Left lung (tissue), 10 donors: ENCODE data around the gene ZMYND8. TPM values are rescaled to one million over a fixed set of nuclear protein-coding genes. Genes with fewer than 3 reads are reported as not detected.
"Not testable (repeated sequence)": the region's sequence is repeated elsewhere in the genome, so short reads cannot be mapped to it uniquely, and the experiment has no call there.

Experiments used
- ATAC-seq: fragments of 200-7000 bp; cut with Tn5 transposase; one replicate; pipeline ENCODE4 v1.9.1; 2020; ENCODE audit warnings: moderate library complexity
- DNase-seq, 4 donors: peaks; one replicate each; pipeline ENCODE4 v3.0.0-alpha.2; 2013 to 2020
- H3K27ac ChIP-seq, 2 donors: fragments of 200-600 bp; sonication (generic) in 1 of 2; one replicate each; pipeline versions ENCODE4 v1.5.0 to v1.8.0; 2020 to 2021
- H3K27me3 ChIP-seq, 2 donors: fragments of 200-600 bp; sonication (generic) in 1 of 2; one replicate each; pipeline versions ENCODE4 v1.5.0 to v1.8.0; 2020 to 2021
- H3K36me3 ChIP-seq, 2 donors: fragments of 200-600 bp; sonication (generic) in 1 of 2; one replicate each; pipeline versions ENCODE4 v1.5.0 to v1.8.0; 2020 to 2021
- H3K4me1 ChIP-seq, 2 donors: fragments of 200-600 bp; one replicate each; pipeline ENCODE4 v1.8.0; 2021
- H3K4me3 ChIP-seq, 2 donors: fragments of 200-600 bp; sonication (generic) in 1 of 2; one replicate each; pipeline versions ENCODE4 v1.5.0 to v1.8.0; 2020 to 2021; ENCODE audit warnings: mild to moderate bottlenecking in 1 of 2
- H3K9me3 ChIP-seq, 2 donors: fragments of 200-600 bp; sonication (generic) in 1 of 2; one replicate each; pipeline versions ENCODE4 v1.5.0 to v1.8.0; 2020 to 2021
- CTCF ChIP-seq, 2 donors: fragments of 200-600 bp; sonication (generic) in 1 of 2; IDR thresholded peaks; one replicate each; pipeline versions ENCODE4 v1.5.0 to v1.8.0; 2021; ENCODE audit warnings: antibody characterized with exemption in 2 of 2
- intact Hi-C, 2 donors: fragments of 100-400 bp; cut with DNase I; formaldehyde crosslinking; loops; one replicate each; pipeline versions ENCODE4 v1.11.2 to v1.14.2; 2022
- polyA plus RNA-seq, 6 donors: library from polyadenylated mRNA; unstranded; fragments of 120-200 nt; gene quantifications; one replicate each; pipeline ENCODE4 v1.2.1, GENCODE V29; 2013; ENCODE audit not compliant: insufficient read length in 6 of 6
- total RNA-seq, 2 donors: library from RNA; stranded (reverse); fragmentation: NEBNext Ultra II Directional; extraction: Animal tissue kit (Norgen Biotek cat#: 25700); gene quantifications; one replicate each; pipeline ENCODE4 v1.2.1, GENCODE V29; 2021
- donor health status: DM: no; HTN: yes; CAD: no.
- donor health status: DM: no; HTN: no; CAD: no.

ZMYND8 gene
- total and polyA plus RNA-seq, 8 donors: 38.9 to 50.8 (median 42.4) TPM

- intact Hi-C loops: no loop called here
- no peak overlapping the region for H3K27ac ChIP-seq
- peaks cover 0 to 6% of the 10 kb centered on the region in 2 donors for H3K27me3 ChIP-seq
- H3K4me1 ChIP-seq: no peaks in the 10 kb centered on the region
- ATAC-seq (peak; percentile 84), DNase-seq (peak in 1 of 4 donors; percentile 41)
- no peak overlapping the region for H3K4me3 ChIP-seq
- no peaks in the 10 kb centered on the region for H3K9me3 ChIP-seq
- TF ChIP-seq CTCF (IDR thresholded peaks at IDR 0.05): no peak
- no peaks in the 10 kb centered on the region for H3K36me3 ChIP-seq
These were observed 175.2 kb downstream of the ZMYND8 start for GRCh38 chr20:47181056-47181862.

- no peak overlapping the region for H3K4me3 ChIP-seq
- TF ChIP-seq CTCF (IDR thresholded peaks at IDR 0.05): no peak
- peaks cover 0 to 6% of the 10 kb centered on the region in 2 donors for H3K27me3 ChIP-seq
- no peaks in the 10 kb centered on the region for H3K36me3 ChIP-seq
- H3K27ac ChIP-seq: no peak overlapping the region
- no peaks in the 10 kb centered on the region for H3K9me3 ChIP-seq
- intact Hi-C loops: no loop called here
- no peaks in the 10 kb centered on the region for H3K4me1 ChIP-seq
- ATAC-seq (no peak), DNase-seq (no peak)
These were observed 177.2 kb downstream of the ZMYND8 start for GRCh38 chr20:47179267-47179666.

- H3K36me3 ChIP-seq: no peaks in the 10 kb centered on the region
- no peaks in the 10 kb centered on the region for H3K9me3 ChIP-seq
- DNase-seq: no peak
- no peak for ATAC-seq
- no peak overlapping the region for H3K27ac ChIP-seq
- H3K27me3 ChIP-seq: peaks cover 0 to 3% of the 10 kb centered on the region in 2 donors
- intact Hi-C loops: no loop called here
- no peaks in the 10 kb centered on the region for H3K4me1 ChIP-seq
- TF ChIP-seq CTCF (IDR thresholded peaks at IDR 0.05): no peak
- no peak overlapping the region for H3K4me3 ChIP-seq
These were observed 177.6 kb downstream of the ZMYND8 start for GRCh38 chr20:47178851-47179250.

DNA sequence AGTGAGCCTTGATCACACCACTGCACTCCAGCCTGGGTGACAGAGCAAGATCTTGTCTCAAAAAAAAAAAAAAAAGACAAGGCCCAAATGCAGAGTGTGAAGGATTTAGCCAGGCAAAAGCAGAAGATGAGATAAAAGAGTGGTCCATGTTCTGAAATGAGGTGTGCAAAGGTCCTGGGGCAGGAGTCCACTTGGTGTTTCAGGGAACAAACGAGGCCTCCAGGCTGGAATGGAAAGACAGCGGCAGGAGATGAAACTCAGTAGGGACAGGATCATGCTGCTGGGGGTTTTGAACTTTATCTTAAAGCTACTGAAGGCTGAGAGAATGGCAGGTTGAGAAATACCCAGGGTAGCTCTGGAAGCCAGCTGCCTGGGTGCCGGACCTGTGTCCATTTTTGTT lies 178.2 kb downstream of the ZMYND8 start:
- H3K4me3 ChIP-seq: no peak overlapping the region
- H3K4me1 ChIP-seq: no peaks in the 10 kb centered on the region
- no peak overlapping the region for H3K27ac ChIP-seq
- no peak for TF ChIP-seq CTCF (IDR thresholded peaks at IDR 0.05)
- intact Hi-C loops: no loop called here
- H3K9me3 ChIP-seq: no peaks in the 10 kb centered on the region
- DNase-seq (no peak), ATAC-seq (no peak)
- H3K27me3 ChIP-seq: no peaks in the 10 kb centered on the region
- no peaks in the 10 kb centered on the region for H3K36me3 ChIP-seq

DNA sequence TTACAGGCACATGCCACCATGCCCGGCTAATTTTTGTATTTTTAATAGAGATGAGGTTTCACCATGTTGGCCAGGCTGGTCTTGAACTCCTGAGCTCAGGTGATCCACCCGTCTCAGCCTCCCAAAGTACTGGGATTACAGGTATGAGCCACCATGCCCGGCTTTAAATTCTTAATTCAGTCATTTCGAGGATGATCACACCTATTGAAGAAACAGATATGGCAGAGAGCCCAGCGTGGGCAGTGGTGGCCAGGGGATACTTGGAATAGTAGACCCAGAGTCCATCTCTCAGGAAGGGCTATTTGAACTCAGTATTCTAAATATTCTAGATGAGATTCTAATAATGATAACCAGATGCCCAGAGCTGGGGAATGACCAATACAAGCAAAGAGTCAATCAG lies 180.3 kb downstream of the ZMYND8 start:
- H3K27ac ChIP-seq, H3K4me3 ChIP-seq, H3K9me3 ChIP-seq, H3K36me3 ChIP-seq, H3K4me1 ChIP-seq, ATAC-seq, DNase-seq, intact Hi-C loops: not testable (repeated sequence)
- peaks cover 0 to 14% of the 10 kb centered on the region in 2 donors for H3K27me3 ChIP-seq
